ENCODE measurements around the gene FGF1.
A peak's percentile ranks its signal among the peaks of the same experiment; 100 is the strongest.

Gene FGF1

DNA sequence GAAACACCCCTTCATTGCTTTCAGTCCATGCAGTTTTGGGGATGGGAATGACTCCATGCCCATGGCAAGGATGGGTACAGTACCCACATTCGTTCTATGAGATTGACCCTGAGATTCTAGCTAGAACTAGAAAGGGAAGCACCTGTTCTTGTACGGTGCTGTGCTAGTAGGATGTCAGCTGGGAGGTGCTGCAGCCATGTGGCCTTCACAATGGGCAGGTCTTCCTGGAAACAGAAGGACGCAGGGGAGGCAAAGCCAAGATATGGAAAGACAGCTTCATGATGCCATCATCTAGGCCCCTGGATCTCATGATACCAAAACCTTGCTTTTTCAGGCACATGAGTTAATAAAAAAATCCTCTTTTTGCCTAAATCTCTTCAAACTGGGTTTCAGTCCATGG is 10.5 kb upstream of the FGF1 start:
- no peak for DNase-seq

DNA sequence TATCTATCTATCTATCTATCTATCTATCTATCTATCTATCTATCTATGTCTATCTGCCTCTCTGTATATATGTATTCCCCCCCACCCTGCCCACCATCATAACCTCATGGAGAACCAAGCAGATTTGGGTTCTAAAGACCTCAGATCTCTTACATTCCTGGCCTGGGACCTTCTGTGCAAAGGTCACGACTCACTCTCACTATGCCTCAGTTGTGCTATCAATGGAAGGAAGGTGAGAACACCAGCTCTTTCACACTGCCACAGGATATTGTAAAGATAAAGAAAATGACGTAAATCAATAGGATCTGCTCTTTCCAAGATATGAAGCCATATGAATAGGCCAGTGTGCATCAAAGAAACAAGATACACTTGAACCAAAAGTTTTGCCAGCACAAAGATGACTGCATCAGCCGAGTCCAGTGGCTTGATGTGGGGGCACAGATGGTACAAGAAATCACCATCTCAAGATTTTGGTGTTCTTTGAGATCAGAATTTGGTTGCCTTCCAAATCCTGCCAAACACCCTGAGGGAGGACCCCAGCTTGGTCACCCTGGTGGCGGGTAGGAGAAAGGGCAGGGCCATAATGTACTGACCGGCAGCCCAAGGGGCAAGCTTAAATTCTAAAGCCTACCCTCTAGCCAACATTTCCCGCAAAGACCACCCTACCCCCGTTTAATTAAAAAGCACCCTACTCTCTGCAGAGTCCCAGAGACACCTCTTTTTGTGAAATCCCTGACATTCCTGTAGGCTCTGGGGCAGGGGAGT is 8.4 kb upstream of the FGF1 start:
- no peak for DNase-seq

DNA sequence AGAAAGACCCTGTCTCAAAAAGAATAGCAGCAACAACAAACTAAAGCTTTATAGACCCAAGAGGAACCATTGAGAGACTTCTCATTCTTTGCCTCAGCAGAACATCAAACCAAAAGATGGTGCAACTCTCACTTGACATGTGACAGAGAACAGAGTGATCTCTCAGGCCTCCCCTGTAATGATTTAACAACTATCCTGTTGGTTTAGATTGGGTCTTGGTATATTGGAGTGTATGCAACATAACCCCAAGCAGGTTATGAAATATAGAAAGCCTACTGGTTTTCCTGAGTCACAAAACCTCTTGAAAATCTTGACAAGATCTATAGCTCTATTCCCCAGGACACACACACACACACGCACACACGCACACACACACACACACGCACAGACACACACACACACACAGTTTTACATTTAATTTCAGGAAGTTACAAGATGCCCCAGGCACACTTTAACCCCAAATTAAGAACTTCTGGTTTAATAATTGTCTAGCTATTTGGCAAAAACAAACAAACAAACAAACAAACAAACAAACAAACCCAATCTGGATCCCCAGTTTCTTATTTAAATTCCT is 6.5 kb upstream of the FGF1 start:
- DNase-seq = no peak

DNA sequence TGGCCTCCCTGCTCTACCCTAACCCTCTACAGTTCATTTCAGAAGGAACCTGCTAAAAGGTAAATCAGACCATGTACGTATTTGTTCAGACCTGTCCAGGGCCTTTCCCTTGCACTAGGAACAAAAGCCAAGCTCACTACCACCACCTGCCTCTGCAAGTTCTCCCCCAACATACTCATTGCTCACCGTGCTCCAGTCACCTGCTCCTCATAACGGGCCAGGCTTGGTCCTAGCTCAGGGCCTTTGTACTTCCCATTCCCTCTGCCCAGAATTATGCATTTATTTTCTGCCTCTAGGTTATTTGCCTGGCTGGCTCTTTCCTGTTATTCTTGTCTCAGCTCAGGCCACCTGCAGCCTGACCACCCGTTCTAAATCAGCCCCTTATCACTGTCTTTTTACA is 4.8 kb upstream of the FGF1 start:
- DNase-seq = no peak

DNA sequence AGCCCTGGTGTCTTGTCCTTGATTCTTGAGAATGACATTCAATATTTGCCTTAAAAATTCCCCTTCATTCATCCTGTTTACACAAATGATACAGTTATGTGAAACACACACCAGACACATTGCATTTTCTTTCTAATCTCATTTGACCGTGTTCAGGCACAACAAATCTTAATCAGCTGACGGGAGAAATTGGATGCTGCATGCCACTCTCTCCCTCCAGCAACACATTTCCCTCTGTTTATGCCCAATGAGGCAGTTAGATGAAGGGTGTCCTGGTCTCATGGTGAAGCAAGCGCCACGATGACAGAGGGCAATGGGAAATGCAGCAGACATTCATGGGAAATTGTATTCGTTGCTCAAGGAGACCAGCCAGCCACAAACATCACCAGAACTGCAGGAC is 3.2 kb upstream of the FGF1 start:
- DNase-seq = no peak

DNA sequence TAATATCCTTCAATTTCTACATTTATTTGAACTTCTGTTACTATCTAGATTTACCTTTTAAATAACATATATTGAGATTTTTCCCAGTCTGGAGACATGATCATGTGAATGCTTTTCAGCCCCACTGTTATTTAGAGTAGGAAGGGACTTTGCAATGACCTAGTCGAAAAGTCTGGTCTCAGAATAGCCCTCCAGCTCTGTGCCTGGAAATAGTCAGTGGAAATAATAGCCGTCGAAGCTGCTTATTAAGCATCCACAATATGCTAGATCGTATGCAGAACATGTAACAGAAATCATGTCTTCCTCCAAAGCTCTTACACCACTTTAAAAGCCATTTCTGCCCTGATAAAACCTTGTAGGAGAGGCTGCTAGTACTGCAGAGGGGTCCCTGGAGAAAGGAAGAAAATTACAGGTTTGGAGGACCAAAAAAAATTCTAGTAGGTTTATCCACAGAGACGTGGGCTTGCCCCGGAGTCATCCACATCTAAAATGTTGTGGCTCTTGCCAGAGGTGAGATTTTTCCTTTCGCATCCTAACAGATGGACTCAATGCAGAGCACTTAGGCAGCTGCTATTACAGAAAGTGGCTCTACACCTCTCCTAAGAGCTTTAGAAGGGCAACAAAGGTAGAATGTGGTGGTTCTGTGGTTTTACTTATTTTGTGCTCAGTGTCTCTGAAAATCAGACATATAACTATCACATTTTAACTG is 2.5 kb upstream of the FGF1 start:
- DNase-seq = no peak

DNA sequence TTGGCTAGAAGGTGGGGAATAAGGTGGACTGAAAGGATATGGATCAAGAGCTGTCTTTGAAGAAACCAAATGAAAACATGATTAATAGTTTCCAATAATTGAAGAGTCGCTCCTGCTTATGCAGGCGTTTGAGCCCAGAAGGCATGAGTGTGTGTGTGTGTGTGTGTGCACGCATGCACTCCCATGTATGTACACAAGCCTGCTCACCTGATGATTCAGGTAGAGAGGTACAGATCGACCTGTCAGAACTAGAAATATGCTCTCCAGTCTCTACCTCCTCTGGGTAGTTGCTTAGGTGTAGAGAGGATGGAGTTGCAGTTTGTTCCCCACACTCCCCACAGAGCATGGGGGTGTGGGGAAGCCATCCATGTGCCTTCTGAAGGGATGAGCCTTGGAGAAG is 1.1 kb upstream of the FGF1 start:
- no peak for DNase-seq

DNA sequence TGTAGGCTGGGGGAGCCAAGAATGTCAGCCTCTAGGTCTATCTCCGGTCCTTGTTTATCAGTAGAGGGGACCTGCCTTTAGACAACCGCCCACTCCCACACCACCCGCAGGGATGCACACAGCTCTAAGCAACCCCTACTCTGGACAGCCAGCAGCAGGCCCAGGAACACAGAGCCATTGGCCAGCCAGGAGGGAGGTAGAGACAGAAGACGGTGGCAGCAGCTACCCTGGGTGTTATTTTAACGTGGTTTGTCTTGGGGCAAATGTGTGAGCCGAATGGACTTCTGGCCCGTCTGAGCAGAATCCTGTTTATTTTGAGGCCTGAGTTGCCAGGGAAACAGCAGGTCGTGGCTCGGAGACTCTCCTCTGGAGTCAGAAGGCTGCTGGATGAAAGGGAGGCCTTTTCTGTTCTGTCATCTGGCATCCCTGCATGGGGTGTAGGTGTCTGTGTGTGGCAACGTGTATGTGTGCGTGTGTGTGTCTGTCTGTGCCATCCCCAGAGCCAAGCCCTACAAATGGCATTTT is 382 bp upstream of the FGF1 start:
- no peak for DNase-seq

DNA sequence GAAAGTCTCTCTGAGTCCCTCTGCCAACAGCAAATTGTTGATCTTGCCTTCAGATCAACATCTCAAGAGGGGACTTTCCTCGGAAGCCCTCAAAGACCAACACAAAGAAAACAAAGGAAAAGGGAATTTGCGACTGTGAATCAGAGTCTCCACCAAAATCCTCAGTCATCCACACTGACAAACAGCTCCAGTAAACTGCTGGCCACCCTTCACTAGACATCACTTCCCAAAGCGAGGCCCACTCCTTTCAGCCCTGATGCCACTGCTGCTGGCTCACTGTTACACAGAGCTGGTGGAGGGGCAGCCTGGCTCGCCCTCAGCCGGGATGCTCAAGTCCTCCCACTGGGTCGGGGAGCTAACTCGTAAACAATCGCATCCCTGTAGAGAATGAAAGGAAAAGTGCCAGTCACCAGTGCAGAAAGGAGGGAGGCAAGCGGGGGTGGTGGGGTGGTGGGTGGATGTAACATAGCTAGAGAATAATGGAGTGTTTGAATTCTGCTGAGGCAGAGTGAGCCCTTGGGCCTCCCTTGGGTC is 1.3 kb downstream of the FGF1 start:
- DNase-seq = no peak

DNA sequence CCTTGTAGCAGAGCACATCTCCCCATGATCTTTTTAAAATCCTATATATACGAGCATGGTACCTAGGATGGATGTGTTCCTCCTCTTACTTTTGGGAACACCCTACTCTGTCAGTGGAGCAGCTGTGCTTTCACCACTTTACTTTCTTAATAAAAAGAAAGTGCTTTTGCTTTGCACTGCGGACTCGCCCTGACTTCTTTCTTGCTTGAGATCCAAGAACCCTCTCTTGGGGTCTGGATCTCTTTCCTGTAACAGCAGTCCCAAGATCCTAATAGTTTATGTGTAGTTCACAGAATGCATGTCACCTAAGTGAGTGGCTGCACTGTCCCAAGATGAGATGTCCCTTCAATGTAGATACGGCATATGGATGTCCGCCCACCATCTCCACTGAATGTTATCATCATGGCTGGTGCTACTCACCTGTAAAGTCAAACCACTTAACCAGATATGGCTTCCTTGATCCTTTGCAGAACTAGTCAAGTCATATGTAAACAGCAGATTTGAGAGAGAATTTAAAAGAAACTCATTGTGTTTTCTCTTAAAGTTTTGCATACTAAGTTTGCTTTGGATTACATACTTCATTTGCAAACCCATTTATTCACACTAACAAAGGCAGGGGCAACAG is 1.9 kb downstream of the FGF1 start:
- no peak for DNase-seq

DNA sequence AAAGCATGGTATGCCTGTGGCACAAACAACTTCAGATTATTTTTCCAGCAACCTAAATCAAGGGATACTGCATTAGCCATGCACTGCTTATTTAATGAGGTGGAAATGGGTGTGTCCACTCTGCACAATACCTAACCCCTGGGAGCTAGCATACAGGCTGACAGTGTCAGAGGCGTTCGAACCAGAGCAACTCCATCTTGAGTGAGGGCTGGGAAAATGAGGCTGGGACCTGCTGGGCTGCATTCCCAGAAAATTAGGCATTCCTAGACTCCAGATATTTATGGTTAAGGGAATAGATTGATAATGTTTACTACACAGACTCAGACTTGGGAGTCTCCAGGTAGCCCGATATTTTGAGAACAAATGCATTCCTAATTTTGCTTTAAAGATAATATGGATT is 2.8 kb downstream of the FGF1 start:
- DNase-seq = no peak

DNA sequence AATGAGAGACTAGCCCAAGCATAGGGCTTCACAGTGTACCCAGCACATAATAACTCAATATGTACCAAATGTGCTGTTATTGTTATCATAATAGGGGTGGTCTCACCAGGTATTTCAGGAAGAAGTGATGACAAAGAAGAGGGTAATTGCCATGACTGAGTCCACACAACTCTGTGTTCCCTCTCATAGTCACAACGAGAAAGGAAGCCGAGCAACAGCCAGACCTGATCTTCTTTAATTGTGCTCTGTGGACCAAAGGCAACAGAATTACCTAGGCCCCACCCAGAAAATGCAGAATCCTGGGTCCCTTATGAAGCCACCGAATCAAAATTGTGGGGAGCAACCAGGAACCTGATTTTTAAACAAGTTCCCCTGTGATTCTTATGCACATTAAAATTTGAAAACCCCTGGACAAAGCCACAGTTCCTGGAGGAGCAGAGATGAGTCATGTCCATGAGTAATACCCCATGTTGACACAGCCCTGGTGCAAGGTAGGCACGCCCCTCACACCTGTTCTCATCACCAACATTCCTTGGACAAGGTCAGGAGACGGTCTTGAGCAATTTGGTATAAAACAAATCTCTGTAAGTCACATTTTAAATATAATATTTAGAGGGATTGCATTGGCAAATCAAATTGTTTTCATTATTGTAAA is 5.2 kb downstream of the FGF1 start:
- DNase-seq = peak; percentile 58

DNA sequence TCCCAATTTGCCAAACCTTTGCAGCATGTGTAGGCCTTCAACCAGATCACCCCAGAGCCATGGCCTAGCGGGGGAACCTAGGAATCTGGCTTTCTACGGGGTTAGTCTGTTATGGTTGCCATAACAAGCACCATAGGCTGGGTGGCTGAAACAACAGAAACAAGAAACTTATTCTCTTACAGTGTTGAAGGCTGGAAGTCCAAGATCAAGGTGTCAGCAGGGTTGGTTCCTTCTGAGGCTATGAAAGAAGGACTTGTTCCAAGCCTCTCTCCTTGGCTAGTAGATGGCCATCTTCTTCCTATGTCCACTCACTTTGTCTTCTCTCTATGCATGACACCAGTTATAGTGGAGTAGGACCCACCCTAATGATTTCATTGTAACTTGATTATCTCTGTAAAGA is 6.1 kb downstream of the FGF1 start:
- DNase-seq = no peak

DNA sequence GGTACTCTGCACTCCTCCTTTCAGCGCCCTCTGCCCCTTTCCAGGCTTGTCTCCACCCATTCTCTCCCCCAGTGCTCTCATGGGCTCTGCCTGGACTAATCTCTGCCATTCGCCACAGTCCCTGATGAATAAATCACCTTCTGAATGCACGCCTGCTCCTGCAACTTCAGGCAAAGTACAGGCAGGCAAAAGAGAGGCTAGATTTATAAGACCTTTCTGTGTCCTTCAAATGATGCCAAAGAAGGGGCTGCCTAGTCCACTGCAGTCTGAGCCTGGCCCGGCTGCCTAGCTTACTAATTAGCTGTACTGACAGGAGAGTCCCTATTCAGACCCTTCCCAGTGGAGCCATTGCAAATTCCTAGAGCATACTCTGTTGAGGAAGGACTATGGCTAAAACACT is 7.4 kb downstream of the FGF1 start:
- no peak for DNase-seq

DNA sequence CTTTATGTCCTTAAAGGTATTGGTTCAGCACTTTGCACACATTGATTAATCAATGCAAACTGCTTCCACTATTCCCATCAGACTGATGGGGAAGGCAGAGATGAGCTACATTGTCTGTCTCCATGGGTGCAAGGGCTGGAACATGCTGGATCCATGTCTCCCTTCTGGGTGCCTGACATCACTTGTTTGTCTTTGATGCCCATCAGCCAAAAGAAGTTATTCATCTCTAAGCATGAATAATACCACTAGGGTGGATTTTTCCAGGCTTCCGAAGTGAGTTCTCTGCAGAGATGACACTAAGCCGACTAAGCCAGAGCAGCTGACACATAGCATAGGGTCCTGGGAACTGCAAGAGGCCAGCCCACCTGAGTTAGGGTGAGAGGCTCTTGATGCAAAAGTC is 8.7 kb downstream of the FGF1 start:
- DNase-seq = no peak

DNA sequence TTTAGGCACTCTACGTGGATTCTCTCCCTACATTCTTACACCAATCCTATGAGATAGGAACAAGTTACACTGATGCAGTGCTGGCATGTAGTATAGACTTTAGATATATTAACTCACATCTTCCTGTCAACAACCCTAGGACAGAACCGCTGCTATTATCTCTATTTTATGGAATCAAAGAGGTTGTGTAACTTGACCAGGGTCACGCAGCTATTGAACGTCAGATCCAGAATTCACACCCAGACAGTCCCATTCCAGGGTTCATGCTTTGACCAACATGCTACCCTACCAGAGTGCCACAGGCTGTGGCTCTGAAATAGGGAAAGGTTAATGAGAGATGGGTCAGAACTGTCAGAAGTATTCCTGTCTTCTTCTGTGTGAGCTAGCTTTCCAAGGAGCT is 9.6 kb downstream of the FGF1 start:
- no peak for DNase-seq

DNA sequence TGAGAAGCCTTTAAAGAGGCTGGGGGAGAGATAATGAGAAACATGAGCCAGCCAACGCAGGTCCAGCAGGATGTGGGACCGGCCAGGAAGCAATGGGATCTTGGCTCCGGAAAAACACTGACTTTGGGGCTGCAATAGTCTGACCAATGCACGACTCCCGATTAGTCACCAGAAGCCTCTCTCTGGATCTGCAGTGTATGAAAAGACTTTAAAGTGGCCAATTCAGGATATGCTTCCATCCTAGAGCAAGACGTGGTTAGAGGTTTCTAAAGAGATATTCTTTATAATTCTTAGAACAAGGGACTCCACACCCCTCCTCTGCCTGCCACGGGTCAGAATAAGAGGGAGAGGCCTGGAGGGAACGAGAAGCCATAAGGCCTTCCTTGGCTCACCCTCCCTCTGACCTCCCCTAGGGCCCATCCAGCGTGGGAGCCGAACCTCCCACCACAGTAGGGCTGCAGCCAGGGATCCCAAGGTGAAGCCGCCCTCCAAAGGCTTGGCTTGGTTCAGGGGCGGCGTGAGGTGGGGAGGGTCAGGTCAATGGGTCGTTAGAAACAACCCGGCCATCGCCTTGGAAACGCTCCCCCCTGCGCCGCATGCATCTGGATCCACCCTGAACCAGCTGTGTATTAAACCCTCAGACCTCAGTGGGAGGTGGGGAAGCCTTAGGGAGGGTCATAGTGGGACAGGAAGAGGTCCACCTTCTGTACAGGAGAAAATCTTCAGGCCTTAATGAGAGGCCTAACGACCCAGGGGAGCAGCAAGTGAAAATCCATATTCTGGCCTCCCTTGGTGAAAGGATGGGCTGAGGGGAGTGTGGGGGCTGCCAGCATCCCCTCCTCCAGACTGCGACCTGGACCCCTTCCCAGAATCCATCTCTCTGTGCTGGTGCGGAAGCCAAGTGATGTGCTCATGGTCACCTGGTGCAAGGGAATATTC is 11.1 kb downstream of the FGF1 start:
- DNase-seq = peak; percentile 68

DNA sequence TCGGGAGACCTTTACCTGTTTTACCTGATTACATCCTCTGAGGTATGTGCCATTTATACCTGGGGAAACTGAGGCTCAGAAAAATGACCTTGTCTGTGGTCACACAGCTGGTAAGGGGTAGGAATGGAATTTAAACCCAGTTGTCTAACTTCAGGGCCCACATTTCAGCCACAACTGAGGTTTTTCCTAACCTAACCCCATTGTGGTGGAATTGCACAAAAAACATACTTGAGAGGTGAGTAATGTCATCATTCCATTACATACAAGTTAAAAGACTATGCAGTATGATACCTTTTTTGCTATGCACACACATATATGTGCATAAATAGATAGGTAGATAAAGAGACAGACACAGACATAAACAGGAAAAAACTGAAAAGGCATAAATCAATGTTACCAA is 14.1 kb downstream of the FGF1 start:
- DNase-seq = peak; percentile 73

DNA sequence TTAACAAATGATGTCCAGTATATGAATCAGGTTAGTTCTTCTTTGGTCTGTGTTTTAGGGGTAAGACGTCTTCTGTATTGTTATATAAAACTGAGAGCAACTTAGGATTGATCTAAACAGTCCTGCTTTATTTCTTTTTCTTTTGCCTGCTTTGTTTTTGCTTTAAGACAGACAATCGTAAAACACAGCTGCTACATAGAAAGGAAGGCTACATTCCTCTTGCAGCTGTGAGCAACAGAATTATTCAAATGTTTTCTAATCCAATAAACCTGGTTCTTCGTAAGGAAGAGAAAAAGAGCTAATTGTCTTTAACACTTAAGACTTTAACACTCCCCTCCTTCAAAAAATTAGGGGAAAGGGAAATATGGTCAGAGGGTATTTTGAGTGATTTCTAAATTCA is 14.6 kb downstream of the FGF1 start:
- DNase-seq = no peak

DNA sequence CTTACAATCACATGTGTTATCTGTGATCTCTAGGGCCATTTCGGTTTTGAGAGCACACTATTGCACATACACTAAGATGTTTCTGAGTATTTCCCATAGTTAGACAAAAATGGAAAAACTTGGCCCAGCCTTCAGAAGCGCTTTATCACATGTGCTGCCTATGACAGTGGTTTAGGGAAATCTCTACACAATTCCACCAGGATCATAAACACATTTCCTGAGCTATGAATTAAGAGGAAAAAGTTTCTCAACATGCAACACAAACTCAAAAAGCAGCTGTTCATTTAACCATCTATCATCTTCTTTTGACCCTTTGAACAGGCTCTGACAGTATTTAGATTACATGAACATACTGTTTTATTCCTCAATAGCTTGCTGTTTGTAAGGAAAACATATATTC is 15.1 kb downstream of the FGF1 start:
- no peak for DNase-seq

DNA sequence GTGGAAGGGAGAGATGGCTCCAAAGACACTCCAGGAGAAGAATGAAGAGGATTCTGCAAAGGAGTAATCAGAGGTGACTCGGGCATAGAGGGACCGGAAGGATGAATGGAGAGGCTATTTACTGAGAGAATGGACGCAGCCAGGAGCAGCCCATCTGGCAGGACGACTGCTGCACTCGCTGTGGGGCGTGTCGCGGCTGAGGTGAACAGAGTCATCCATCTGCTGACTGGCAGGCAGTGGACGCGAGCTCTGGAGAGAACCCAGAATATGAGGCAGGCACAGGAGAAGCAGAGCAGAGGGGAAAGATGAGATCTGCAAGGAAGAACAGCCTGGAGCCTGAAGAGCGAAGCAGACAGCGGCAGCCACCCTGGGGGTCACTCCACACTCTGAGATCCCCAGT is 16.4 kb downstream of the FGF1 start:
- DNase-seq = no peak

DNA sequence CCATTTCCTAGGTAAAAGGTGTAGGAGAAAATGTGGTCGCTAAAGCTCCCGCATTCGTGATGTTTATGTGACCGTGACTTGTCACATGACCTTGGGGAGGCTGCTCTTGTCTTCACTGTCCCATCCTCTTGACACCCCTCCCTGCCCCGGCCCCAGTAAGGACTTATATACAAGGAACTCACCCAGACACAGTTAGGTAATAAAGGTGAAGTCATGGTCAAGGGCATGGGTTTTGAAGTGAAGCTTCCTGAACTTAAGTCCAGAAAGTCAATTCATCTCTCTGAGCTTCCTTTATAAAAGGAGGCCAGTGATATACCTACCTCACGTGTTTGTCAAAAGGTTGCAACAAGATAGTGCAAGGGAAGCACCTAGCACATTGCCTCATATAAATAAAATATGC is 17.6 kb downstream of the FGF1 start:
- no peak for DNase-seq
